Thyroid gland (tissue), 4 donors: ENCODE data around the gene BTBD9.

Experiments
- POLR2A ChIP-seq, 2 donors: fragments of 450-650 bp; IDR thresholded peaks; one replicate each; pipeline ENCODE4 v1.6.1; 2017; ENCODE audit warnings: antibody characterized with exemption in 2 of 2, mild to moderate bottlenecking in 2 of 2, moderate library complexity in 1 of 2
- TF ChIP-seq, protein P1 (sequence below), 6 experiments: fragments of 200-600 bp in 3 of 6; fragments of 450-650 bp in 3 of 6; sonication (generic) in 3 of 6; IDR thresholded peaks; one replicate each; pipeline ENCODE4 v1.5.1; 2016 to 2019; ENCODE audit warnings: antibody characterized with exemption in 6 of 6, mild to moderate bottlenecking in 2 of 6, inconsistent platforms in 1 of 6, moderate library complexity in 1 of 6

DNA sequence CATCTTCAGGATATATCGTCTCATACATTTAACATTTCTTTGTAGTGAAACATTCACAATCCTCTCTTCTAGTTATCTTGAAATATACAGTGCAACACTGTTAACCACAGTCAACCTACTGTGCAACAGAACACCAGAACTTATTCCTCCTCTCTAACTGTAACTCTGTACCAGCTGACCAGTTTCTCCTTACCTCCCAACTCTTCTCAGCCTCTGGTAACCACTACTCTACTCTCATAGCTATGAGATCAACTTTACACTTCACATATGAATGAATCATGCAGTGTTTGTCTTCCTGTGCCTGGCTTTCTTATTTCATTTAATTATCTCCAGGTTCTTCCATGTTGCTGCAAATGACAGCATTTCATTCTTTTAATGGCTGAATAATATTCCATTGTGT, 337.6 kb downstream of the BTBD9 start:
- no peak for TF ChIP-seq POLR2A (IDR thresholded peaks at IDR 0.05)
- TF ChIP-seq, protein P1, sequence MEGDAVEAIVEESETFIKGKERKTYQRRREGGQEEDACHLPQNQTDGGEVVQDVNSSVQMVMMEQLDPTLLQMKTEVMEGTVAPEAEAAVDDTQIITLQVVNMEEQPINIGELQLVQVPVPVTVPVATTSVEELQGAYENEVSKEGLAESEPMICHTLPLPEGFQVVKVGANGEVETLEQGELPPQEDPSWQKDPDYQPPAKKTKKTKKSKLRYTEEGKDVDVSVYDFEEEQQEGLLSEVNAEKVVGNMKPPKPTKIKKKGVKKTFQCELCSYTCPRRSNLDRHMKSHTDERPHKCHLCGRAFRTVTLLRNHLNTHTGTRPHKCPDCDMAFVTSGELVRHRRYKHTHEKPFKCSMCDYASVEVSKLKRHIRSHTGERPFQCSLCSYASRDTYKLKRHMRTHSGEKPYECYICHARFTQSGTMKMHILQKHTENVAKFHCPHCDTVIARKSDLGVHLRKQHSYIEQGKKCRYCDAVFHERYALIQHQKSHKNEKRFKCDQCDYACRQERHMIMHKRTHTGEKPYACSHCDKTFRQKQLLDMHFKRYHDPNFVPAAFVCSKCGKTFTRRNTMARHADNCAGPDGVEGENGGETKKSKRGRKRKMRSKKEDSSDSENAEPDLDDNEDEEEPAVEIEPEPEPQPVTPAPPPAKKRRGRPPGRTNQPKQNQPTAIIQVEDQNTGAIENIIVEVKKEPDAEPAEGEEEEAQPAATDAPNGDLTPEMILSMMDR (IDR thresholded peaks at IDR 0.05), result no peak
